SIG-M5 (cell line): Measurements from ENCODE around the gene AGA.

Experiments used
- DNase-seq: peaks from one replicate; lab custom pipeline; 2025; lab: John Stamatoyannopoulos, UW

AGA gene

DNA sequence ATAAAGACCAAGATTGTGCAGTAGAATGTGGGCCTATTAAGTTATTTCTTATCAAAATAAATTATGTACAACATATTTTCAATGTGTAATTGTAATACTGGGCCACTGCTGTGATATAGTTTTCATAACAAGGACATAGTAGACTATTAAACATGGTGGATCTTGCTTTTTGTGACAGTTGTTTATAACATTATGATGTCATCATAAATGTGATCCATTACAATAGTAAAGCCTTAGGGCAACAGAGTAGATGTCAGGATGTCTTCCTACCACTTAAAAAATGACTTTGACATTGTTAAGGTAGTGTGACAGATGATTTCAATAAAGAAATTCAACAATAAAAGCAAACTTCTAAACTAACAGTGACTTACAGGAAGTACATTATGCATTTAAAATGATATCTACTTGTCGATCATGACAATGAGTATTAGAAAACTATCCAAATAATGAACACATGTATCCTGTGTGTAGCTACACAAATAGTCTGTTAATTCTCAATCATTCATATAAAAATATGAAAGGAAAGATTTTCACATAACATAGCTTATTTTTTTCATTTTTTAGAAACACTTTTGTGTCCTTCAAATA lies 5.3 kb upstream of the AGA start:
- no peak for DNase-seq

DNA sequence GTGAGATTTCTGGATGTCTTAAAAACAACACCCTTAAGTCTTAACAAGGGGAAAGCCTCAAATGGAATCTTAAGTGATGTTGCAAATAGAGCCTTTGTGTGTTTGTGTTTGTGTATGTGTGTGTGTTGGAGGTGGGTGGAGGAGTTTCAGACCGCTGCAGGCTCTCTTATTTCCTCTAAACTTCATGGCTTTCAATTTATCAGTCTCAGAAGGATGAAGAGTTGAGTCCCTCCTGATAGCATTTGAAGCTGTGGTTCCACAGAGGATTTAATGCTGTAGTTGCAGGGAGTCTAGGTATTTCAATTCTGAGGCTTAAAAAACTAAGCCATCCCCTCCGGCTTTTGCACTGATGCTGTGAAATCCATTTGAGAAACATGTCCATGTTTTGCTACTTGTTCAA lies 4.3 kb upstream of the AGA start:
- DNase-seq = no peak

DNA sequence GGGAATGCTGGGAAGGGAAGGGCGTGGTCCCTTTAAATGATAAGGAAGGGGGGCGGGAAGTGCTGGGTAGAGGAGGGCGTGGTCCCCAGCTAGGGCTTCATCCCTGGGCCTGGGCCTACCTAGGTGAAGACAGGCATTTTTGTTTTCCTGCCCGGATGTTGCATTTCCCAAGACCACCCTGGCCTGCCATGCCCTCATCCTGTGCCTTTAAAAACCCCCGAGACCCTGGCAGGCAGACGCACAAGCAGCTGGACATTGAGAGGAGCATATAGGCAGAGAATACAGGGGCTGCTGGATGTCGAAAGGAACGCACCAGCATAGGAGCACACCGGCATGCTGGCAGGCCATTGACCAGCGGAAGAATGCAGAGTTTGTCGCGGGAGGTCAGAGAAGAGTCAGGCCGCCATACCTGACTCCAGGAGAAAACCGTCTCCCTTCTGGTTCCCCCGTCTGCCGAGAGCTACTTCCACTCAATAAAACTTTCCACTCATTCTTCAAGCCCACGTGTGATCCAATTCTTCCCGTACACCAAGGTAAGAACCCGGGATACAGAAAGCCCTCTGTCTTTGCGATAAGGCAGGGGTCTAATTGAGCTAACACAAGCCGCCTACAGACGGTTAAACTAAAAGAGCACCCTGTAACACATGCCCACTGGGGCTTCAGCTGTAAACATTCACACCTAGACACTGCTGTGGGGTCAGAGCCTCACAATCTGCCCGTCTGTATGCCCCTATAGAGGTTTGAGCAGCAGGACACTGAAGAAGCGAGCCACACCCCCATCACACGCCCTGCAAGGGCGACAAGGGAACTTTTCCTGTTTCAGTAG lies 2.9 kb upstream of the AGA start:
- no peak for DNase-seq

DNA sequence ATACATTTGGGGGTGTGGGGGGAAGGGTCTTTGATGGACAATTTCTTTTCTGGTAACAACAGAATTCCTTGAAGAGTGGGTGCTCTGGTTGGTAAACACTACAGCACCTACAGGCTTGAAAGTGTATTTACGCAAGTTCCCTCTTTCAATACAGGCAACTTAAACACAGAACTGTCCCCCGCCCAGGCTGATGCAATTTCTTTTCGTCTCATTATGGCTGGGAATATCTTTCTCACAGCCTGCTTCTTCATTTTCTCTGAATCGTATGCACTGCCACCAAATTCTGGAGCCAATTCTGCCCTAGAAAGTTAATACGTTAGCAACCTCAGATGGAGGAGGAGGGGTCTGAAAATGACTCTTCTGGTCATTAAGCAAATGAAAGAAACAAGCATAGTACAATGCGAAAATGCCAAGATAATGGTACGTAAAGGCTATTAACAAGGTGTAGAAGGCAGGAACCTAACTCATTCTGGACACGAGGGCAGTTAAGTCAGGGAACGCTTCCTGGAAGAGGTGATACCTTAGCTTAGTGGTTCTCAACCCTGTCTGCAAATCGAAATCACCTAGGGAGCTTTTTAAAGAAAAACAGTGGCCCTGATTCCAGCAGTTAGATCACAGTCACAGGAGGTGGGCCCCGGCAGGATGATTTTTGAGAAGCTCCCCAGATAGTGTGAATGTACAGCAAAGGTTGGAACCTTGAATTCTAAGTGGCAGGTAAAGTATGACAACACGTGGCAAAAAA lies 1.0 kb downstream of the AGA start:
- peak; percentile 59 for DNase-seq

DNA sequence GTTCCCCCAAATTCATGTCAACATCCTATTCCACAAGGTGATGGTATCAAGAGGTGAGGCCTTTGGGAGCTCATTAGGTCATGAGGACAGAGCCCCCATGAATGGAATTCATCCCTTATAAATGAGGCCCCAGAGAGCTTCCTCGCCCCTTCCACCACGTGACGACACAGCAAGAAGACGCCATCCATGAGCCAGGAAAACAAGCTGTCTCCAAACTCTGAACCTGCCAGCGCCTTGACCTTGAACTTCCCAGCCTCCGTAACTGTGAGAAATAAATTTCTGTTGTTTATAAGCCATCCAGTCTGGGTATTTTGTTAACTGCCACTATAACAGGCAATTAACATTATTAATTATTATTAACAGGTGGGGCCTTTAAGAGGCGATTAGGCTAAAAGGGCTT lies 5.8 kb downstream of the AGA start:
- DNase-seq = no peak

DNA sequence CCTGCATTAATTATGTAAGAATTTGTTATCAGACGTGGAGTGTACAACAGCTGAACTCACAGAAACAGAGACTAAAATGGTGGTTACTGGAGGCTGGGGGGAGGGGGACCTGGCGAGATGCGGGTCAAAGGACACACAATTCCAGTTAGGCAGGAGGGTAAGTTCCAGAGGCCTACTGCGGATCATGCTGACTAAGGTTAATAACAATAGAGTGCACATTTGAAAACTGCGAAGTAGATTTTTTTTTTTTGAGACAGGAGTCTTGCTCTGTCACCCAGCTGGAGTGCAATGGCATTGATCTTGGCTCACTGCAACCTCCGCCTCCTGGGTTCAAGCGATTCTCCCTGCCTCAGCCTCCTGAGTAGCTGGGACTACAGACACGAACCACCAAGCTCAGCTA lies 7.6 kb downstream of the AGA start:
- no peak for DNase-seq

DNA sequence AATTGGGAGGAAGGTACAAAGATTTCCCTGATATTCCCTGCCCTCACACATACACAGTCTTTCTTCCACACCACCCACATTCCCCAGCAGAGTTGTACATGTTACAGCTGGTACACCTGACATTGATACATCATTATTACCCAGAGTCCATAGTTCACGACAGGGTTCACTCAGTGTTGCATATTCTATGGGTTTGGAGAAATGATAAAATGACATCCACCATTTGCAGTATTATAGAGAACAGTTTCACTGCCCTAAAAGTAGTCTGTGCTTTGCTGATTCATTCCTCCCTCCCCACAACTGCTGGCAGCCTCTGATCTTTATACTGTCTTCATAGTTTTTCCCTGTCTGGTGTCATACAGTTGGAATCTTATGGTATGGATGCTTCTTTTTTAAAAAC lies 15.0 kb downstream of the AGA start:
- no peak for DNase-seq

DNA sequence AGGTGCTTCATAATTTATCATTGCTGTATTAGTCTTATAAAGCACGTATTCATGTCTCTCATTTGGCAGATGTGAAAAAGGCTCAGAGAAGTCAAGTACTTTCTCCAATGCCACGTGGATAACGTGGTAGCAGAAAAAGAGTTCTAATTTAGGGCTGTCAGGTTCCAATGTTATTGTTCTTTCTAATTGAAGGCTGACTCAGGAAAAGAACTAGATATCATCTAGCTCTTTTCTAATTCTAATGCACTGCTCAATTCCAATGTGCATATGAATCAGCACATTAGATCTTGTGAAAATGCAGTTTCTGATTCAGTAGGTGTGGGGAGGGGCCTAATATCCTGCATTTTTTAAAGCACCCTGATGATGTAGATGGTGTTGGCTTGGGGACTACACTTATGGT lies 22.8 kb downstream of the AGA start:
- no peak for DNase-seq

DNA sequence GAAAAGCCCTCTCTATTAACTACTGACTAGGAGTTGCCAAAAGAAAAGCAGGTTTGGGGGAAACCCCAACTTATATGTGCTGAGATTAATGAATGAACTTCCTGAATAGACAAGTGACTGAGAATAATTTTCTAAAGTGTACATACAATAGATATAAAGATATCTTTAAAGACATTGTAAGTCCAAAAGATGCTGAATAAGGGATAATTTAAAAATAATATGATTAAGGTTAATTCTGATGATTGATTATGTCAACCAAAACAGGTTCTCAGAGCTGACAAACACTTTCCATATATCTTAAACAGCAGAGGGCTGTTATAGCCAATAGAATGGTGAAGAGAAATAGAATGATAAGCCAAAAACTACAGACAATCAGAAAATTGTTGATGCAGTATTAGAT lies 28.6 kb downstream of the AGA start:
- no peak for DNase-seq

DNA sequence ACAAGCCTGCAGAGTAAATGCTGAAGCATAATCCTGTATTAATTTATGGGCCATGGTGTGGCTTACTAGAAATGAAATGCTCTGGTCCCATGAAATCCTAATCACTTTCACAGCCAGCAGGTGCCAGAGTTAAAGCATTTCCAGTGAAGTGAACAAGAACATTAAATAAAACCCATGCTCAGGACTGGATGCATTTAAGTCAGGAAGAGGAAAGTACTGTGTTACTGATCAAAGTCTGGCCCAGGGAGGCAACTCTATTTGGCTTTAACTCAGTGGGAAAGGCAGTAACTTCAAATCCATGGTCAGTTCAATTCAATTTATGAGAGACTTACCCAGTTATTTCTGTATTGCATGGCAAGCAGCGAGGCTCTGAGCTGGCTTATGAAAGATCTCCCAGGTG lies 29.2 kb downstream of the AGA start:
- no peak for DNase-seq

DNA sequence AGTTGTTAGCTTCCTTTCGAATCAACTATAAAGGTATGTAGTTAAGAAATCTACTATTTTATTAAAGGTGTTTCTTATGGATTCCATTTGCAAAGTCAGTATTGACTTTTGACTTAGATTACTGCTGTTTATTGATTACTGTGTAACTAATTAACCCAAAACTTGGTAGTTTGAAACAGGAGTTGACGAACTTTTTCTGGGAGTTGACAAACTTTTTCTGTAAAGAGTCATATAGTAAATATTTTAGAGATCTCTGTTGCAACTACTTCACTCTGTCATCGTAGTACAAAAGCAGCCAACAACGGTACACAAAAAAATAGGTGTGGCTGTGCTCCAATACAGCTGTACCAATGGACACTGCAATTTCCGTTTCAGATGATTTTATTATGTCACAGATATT lies 30.2 kb downstream of the AGA start:
- DNase-seq = no peak

DNA sequence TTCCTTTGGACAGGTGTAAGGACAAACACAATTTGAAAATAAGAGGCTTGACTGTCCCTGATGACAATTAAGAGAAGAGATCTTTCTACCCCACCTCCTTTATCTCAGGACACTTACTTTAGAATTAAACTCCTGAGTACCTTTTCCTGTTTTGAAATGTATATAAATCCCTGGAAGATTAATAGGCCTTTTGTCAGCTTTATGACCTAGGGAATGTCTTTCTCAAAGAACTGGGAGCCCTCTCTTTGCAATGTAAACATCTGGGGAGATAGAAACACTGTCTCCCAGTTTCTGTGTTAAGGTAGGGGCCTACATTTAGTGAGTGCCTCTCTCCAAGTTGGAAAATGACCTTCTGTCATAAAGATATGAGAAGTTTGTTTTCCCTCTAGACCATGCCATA lies 31.7 kb downstream of the AGA start:
- no peak for DNase-seq

DNA sequence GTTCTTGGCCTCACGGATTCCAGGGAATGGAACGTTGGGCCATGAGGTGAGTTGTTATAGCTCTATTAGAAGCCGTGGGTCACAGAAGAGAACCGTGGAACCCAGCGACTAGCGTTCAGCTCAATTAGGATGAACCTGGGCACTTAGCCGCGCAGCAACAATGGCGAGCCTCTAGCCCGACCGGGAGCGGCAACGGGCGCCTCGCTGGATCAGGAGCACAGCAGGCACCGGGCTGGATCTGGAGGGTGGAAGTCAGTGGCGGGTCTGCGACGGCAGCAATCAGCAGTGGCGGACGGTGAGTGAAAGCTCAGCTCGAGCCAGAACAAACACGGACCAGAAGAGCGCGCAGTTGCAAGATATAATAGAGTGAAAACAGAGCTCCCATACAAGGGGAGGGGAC lies 34.2 kb downstream of the AGA start:
- DNase-seq = no peak

DNA sequence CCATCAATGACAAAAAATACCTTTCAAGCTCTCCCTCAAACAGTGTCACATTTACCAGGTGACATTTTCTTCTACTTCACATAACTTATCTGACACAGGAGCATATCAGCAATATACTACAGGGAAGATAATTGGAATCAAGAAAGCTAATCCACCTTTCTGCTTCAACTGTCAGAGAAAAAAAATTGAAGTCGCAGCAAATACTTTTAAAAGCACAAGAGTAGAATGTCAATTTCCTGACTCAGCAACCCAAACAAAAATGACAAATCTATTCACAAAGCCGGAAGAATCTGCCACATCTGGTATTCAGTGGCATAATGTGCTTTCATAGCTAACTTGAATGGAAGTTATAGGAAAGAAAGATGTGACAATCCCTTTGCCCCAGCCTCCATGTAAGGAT lies 36.7 kb downstream of the AGA start:
- no peak for DNase-seq

DNA sequence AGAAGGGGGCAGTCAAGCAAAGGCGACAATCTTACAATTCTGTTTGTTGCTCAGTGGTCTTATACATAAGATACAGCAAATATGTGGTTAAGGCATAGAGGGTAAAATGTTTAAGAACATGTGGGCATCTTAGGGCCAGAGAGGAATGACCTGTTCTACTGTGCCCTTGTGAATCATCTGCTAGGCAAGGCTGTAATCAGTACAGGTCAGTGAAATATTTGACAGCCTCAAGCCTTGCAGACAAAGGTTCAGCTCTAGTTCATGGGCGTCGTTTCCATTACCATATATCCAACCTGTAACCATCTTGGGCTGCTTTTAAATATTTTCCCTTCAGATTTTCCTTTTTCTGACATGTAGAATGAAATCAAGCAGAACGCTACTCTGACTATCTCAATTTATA lies 37.3 kb downstream of the AGA start:
- no peak for DNase-seq

DNA sequence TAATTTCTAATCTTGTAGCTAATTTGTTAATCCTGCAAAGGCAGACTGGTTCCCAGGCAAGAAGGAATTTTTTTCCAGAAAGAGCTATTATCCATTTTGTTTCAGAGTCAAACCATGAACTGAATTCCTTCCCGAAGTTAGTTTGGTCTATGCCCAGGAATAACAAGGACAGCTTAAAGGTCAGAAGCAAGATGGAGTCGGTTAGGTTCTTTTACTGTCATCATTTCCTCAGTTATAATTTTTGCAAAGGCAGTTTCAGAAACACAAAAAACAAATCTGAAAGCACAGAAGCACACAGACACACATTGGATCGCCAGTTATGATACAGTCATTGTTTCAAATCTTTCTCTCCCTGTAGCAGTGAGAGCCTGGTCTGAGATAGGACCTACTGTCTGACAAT lies 37.9 kb downstream of the AGA start:
- DNase-seq = no peak

DNA sequence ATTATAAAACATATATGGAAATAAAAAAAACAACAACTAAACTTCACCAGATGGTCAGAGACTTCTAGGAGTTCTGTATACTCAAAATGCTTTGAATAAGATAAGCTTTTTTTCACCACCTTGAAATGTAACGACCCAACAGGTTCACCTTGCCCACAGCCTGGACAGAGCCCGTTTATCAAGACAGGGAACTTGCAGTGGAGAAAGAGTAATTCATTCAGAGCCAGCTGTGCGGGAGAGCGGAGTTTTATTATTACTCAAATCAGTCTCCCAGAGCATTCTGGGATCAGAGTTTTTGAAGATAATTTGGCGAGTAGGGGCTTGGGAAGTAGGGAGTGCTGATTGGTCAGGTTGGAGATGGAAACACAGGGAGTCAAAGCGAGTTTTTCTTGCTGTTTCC lies 38.5 kb downstream of the AGA start:
- no peak for DNase-seq

DNA sequence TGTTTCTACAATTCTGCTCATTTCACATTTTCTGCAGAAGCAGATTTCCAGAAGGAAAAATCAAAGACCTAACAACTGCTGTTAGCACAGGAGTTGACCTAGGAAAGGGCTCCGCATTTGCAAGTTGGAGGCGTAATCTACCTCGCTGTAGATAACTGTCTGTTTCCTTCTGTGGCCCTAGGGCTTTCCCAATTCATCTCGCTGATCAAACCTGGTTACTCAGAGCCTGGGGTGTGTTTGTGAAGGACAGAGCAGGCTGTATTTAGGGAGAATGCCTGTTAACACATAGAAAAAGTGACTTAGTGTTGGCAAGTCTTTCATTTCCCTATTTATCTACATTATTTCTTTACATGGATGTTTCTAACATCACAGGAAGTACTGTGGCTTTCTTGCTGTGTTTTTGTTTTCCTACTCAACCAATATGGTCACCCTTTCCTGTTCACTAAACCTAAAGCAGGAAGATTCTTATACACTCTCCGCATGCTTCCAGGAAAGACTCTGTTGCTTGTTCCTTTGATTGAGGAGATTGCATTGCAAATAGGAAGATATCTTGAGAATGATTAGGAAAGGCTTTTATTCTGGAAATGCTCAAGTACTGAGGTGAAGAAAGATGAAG lies 40.5 kb downstream of the AGA start:
- DNase-seq = no peak

DNA sequence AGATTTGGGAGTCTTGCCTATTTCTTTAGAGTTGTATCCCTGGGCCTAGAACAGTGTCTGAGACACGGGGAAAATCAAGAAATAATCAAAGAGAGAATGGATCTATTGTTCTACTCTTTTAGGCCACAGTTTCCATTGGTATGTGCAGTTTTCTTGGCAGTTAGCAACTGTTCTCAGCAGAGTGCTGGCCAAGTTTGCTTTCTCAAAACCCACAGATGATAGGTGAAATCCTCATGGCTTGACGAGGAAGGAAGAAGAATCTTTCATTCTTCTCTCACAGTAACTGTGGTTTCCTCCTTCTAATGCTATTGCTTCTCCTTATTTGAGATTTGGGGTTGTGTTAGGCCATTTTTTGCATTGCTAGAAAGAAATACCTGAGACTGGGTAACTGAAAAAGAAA lies 42.2 kb downstream of the AGA start:
- no peak for DNase-seq

DNA sequence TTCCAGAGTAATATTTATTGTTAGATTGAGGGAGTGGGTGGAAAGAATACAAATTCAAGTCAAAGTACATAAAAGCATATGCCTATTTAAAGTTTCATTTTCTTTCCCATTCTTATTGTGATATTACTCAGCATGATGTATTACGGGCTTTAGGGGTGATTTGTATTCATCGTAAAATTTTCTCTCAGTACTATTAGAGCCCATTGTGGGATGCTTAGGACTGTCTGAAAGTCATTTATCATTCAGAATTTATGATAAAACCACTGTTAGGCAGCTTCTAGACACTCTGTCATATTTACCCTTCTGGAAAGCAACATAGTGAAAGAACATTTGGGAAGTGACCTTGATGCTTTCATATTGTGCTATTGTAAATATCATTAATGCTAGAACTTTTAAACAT lies 45.9 kb downstream of the AGA start:
- no peak for DNase-seq

DNA sequence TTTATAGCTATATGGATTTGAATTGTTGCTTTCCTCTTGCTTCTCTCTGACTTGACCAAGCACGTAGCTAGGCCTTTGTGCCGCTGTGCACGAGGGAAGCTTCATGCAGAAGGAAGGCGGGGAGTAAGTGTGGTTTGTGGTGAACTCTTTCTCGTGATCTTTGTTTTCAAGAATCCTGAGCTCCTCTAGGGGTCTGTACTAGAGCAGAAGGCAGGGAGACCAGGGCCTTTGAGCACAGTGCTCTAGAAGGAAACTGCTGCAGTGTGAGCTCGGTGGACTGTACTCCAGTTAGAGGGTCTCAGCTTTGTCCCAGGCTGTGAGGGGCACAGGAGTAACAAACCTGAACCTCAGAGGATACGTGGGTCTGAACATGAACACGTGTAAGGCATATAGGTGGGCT lies 49.0 kb downstream of the AGA start:
- DNase-seq = no peak

DNA sequence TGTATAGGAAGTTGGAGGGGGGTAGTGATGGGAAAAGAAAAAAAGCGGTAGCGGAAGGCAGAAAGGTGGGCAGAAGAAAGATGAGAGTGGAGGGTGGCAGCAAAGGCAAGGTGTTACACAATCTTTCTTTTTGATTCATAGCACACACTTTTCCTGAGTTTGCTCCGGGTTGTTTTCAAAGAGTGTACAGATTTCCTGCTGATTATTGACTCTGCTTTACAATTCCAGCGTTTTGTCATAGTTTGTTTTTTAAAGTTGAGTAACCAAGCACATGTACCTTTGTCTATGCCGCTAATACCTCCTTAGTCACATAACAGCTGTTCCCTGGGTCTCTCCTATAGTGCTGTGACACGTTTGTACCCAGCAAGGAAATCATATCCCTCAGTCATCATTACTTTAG lies 50.3 kb downstream of the AGA start:
- DNase-seq = no peak

DNA sequence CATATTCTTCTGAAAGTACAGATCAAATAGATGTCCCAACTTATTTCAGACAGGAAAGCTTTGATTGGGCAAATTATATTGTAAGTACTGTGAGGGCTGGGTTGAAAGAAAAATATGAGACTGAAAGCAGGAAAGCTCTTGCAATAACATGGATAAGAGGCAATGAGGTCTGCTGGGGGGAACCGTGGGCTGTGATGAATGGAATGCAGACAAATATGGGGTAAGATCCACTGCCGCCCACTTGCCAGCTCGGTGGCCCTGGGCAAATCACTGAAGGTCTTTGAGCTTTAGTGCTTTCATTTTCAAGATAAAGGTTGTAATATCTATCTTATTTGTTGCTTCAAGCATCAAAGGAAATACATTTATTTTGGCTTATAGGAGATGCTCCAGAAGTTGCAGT lies 51.0 kb downstream of the AGA start:
- no peak for DNase-seq
